OCI-LY7 (cell line): ENCODE data around the gene GRID1. TPM values are rescaled to one million over a fixed set of nuclear protein-coding genes. Genes with fewer than 3 reads are reported as not detected.

Experiments
- BruUV-seq: library from RNA; stranded (reverse); fragments of 400-500 nt; replicated peaks from 2 replicates; lab custom pipeline; 2021; lab: Mats Ljungman, UMichigan
- CTCF ChIA-PET: fragments of 300-600 bp; sonication (Branson Sonifier 250); formaldehyde crosslinking; loops from one replicate; lab custom pipeline; 2022; ENCODE audit warnings: antibody characterized with exemption; ENCODE audit not compliant: unreplicated experiment; lab: Charles Lee
- POLR2A ChIA-PET: fragments of 300-600 bp; sonication (Branson Sonifier 250); formaldehyde crosslinking; loops from one replicate; lab custom pipeline; 2022; ENCODE audit warnings: antibody characterized with exemption; lab: Charles Lee
- DNase-seq: peaks from one replicate; pipeline ENCODE4 v3.0.0-alpha.2; 2015; ENCODE audit warnings: low spot score
- H2AFZ ChIP-seq: fragments of 200-600 bp; sonication (generic), shearing (Covaris generic); 2 replicates; pipeline ENCODE4 v1.6.1; 2014; ENCODE audit warnings: mild to moderate bottlenecking, antibody characterized with exemption, low read length, moderate library complexity
- H3K27ac ChIP-seq: fragments of 200-600 bp; sonication (generic); 2 replicates; pipeline ENCODE4 v1.5.1; 2014; ENCODE audit warnings: mixed run types, low read depth, mild to moderate bottlenecking, moderate library complexity, low read length, inconsistent platforms; ENCODE audit not compliant: poor library complexity, severe bottlenecking
- H3K36me3 ChIP-seq: fragments of 200-600 bp; sonication (generic); 2 replicates; pipeline ENCODE4 v1.6.1; 2014; ENCODE audit warnings: mild to moderate bottlenecking, antibody characterized with exemption, low read length, moderate library complexity, mixed read lengths; ENCODE audit not compliant: insufficient read depth
- H3K4me1 ChIP-seq: fragments of 200-600 bp; sonication (generic); 2 replicates; pipeline ENCODE4 v1.5.1; 2014; ENCODE audit warnings: mild to moderate bottlenecking, low read length; ENCODE audit not compliant: insufficient read depth, poor library complexity, severe bottlenecking
- H3K4me2 ChIP-seq: fragments of 200-600 bp; sonication (generic); 2 replicates; pipeline ENCODE4 v1.6.1; 2014; ENCODE audit warnings: mild to moderate bottlenecking, low read length
- H3K4me3 ChIP-seq: fragments of 200-600 bp; sonication (generic); 2 replicates; pipeline ENCODE4 v1.5.1; 2014; ENCODE audit warnings: mild to moderate bottlenecking, low read depth, low read length; ENCODE audit not compliant: poor library complexity, severe bottlenecking
- H3K79me2 ChIP-seq: fragments of 200-600 bp; sonication (generic); 2 replicates; pipeline ENCODE4 v1.6.1; 2016; ENCODE audit warnings: low read depth, mild to moderate bottlenecking, low read length, moderate library complexity, mixed read lengths; ENCODE audit not compliant: insufficient read depth
- H3K9me2 ChIP-seq: fragments of 200-600 bp; sonication (generic); 2 replicates; pipeline ENCODE4 v1.6.1; 2016; ENCODE audit warnings: mild to moderate bottlenecking, low read length, mixed read lengths; ENCODE audit not compliant: insufficient read depth
- H3K9me3 ChIP-seq: fragments of 200-600 bp; sonication (generic); 2 replicates; pipeline ENCODE4 v1.6.1; 2014; ENCODE audit warnings: mild to moderate bottlenecking, mixed run types, low read length, mixed read lengths
- H4K20me1 ChIP-seq: fragments of 200-600 bp; sonication (generic); 2 replicates; pipeline ENCODE4 v1.6.1; 2014; ENCODE audit warnings: mild to moderate bottlenecking, antibody characterized with exemption, low read length, moderate library complexity, mixed read lengths; ENCODE audit not compliant: insufficient read depth
- EZH2phosphoT487 ChIP-seq: fragments of 200-600 bp; sonication (generic); IDR thresholded peaks from 2 replicates; pipeline ENCODE4 v1.6.1; 2018; ENCODE audit warnings: low read depth, borderline replicate concordance, mild to moderate bottlenecking, mixed run types, antibody characterized with exemption, low read length, moderate library complexity, mixed read lengths
- intact Hi-C: fragments of 100-400 bp; cut with micrococcal nuclease; formaldehyde crosslinking; loops from one replicate; pipeline ENCODE4 v1.10.0; 2022; ENCODE audit not compliant: unreplicated experiment
- total RNA-seq, 2 experiments: library from RNA; depleted of rRNA in 1 of 2; stranded (reverse); fragments of >200 nt in 1 of 2; shearing (Covaris generic) in 1 of 2; gene quantifications; 2 replicates each; pipeline ENCODE4 v1.2.3, GENCODE V29; 2014 to 2022
- TF ChIP-seq, protein P1 (sequence below): fragments of 200-600 bp; sonication (generic); conservative IDR thresholded peaks from 2 replicates; pipeline ENCODE4 v1.5.1; 2014; ENCODE audit warnings: mild to moderate bottlenecking, antibody characterized with exemption, low read length, moderate library complexity, mixed read lengths

GRID1 gene
- total RNA-seq, 2 experiments from 2014 or later, result 1.6 to 3.7 TPM

DNA sequence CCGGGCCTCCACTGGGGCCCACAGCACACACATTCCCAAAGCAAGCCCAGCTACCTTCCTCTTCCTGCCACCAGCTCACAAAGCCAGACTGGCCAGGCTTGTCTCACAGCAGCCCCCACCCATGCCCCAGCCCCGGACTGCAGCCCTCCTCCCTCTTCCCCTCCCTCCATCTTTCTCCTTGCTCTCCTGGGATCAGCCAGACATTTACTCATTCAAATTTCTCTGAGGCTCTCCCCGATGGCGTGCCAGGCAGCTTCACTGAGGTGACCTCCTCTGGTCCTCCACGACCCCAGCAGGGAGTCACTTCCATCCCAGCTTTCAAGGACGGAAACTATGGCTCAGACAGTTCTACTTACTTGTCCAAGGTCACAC lies 187.5 kb downstream of the GRID1 start:
- H4K20me1 ChIP-seq, result no peaks in the 10 kb centered on the region

DNA sequence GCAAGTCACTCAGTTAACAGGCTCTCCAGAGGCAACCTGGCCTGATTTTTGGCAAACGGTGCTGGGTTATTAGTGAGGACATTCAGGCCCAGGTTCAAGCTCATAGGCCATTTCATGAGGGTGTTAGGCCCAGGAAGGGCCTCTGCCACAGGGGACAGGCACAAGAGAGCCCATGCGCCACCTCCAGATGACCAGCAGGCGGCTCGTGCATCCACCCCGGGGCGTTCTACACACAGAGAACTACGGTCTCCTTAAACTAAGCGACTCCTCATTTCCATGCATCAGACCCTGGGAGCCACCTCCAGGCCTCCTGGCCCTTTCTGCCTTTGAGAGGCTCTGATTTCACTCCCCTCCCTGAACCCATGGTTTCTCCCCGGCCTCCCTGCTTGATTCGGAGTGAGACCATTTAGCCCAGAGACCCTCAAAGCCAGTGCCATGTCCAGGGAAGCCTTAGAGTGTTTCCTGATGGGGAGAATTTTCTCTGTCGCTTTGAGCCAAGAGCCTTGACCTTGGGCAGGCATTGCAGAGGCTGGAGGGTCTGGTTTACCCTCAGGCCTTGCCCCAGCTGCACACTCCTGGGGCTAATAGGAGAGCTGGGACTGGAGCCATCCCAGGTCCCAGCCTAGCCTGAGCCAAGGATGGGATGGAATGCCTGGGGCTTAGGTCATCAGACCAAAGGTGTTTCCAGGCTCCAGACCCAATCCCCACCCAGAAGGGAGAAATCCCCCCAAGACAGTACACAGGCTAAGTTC lies 188.0 kb downstream of the GRID1 start:
- no peaks in the 10 kb centered on the region for H3K36me3 ChIP-seq
- no peak overlapping the region for H3K4me3 ChIP-seq
- intact Hi-C loops, result no loop called here
- DNase-seq, result peak; percentile 7
- CTCF ChIA-PET, result no interaction called here
- no peaks in the 10 kb centered on the region for H3K79me2 ChIP-seq
- no peaks in the 10 kb centered on the region for H4K20me1 ChIP-seq
- H3K9me2 ChIP-seq, result no peaks in the 10 kb centered on the region
- H3K4me1 ChIP-seq, result no peaks in the 10 kb centered on the region
- TF ChIP-seq EZH2phosphoT487, result no peak
- TF ChIP-seq, protein P1, sequence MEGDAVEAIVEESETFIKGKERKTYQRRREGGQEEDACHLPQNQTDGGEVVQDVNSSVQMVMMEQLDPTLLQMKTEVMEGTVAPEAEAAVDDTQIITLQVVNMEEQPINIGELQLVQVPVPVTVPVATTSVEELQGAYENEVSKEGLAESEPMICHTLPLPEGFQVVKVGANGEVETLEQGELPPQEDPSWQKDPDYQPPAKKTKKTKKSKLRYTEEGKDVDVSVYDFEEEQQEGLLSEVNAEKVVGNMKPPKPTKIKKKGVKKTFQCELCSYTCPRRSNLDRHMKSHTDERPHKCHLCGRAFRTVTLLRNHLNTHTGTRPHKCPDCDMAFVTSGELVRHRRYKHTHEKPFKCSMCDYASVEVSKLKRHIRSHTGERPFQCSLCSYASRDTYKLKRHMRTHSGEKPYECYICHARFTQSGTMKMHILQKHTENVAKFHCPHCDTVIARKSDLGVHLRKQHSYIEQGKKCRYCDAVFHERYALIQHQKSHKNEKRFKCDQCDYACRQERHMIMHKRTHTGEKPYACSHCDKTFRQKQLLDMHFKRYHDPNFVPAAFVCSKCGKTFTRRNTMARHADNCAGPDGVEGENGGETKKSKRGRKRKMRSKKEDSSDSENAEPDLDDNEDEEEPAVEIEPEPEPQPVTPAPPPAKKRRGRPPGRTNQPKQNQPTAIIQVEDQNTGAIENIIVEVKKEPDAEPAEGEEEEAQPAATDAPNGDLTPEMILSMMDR, result no peak; the same call in 1 of the 2 replicates
- no peaks in the 10 kb centered on the region for H3K9me3 ChIP-seq
- H2AFZ ChIP-seq, result no peak overlapping the region
- POLR2A ChIA-PET, result no interaction called here
- no TSS peak for BruUV-seq
- H3K4me2 ChIP-seq, result no peak overlapping the region
- H3K27ac ChIP-seq, result no peak overlapping the region

More for the DNA sequence above, 187.5 kb downstream of the GRID1 start:
- H3K36me3 ChIP-seq, result no peaks in the 10 kb centered on the region
- DNase-seq, result no peak
- no peak overlapping the region for H3K4me2 ChIP-seq
- H3K4me3 ChIP-seq, result no peak overlapping the region
- CTCF ChIA-PET, result no interaction called here
- POLR2A ChIA-PET, result no interaction called here
- no peak overlapping the region for H3K27ac ChIP-seq
- TF ChIP-seq, protein P1, result no peak
- TF ChIP-seq EZH2phosphoT487, result no peak
- no peaks in the 10 kb centered on the region for H3K9me3 ChIP-seq
- intact Hi-C loops, result no loop called here
- H3K9me2 ChIP-seq, result no peaks in the 10 kb centered on the region
- H3K79me2 ChIP-seq, result no peaks in the 10 kb centered on the region
- H2AFZ ChIP-seq, result no peak overlapping the region
- no TSS peak for BruUV-seq
- no peaks in the 10 kb centered on the region for H3K4me1 ChIP-seq

DNA sequence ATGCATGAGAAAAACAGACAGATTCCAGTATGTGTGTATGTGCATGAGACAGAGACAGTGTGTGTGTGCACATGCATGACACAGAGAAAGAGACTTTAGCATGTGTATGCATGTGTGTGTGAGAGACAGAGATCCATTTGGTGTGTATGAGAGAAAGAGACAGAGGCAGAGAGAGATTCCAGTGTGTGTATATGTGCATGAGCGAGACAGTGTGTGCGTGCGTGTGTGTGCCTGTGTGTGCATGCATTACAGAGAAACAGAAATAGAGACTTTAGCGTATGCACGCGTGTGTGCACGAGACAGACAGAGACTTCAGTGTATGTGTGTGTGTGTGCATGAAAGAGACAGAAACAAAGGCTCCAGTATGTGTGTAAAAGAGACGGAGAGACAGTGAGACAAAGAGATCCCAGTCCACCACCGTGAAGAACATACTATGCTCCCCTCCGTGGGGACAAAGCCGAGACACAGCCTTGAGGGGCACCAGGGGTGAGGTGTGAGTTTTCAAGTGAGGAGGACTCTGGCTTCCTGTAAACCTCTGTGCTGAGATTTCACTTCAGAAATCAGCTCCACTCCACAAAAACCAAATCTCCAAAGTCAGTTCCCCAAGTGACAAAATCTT lies 188.9 kb downstream of the GRID1 start:
- Histone ChIP-seq H3K9me2 (no peaks in the 10 kb centered on the region), H4K20me1 (no peaks in the 10 kb centered on the region), H3K79me2 (no peaks in the 10 kb centered on the region), H2AFZ (no peak overlapping the region), H3K9me3 (no peaks in the 10 kb centered on the region), H3K4me2 (no peak overlapping the region), H3K27ac (no peak overlapping the region), H3K4me3 (no peak overlapping the region), H3K4me1 (no peaks in the 10 kb centered on the region), H3K36me3 (no peaks in the 10 kb centered on the region)
- intact Hi-C loops, result no loop called here
- DNase-seq, result no peak
- TF ChIP-seq, protein P1, result no peak
- no peak for TF ChIP-seq EZH2phosphoT487
- POLR2A ChIA-PET, result no interaction called here
- CTCF ChIA-PET, result no interaction called here
- BruUV-seq, result no TSS peak
